Dendritic cell treated with granulocyte-macrophage colony-stimulating factor and Interleukin-4, amounts not matched to agents 40 ng/mL and 50 ng/mL, for 4 days (primary cell): ENCODE data around the gene LIX1.
"Not testable (repeated sequence)": the region's sequence is repeated elsewhere in the genome, so short reads cannot be mapped to it uniquely, and the experiment has no call there.

Source experiments
- H3K27ac Mint-ChIP-seq: one replicate; pipeline ENCODE4 v1.8.0; 2022; ENCODE audit warnings: mild to moderate bottlenecking, mixed read lengths
- H3K27me3 Mint-ChIP-seq: one replicate; pipeline ENCODE4 v1.8.0; 2022; ENCODE audit warnings: mild to moderate bottlenecking, mixed read lengths
- H3K36me3 Mint-ChIP-seq: one replicate; pipeline ENCODE4 v1.8.0; 2022; ENCODE audit warnings: low read depth, mixed read lengths
- H3K4me1 Mint-ChIP-seq: one replicate; pipeline ENCODE4 v1.8.0; 2022; ENCODE audit warnings: low read depth, mixed read lengths
- H3K4me3 Mint-ChIP-seq: one replicate; pipeline ENCODE4 v1.8.0; 2022; ENCODE audit warnings: mild to moderate bottlenecking, moderate library complexity, mixed read lengths
- H3K9me3 Mint-ChIP-seq: one replicate; pipeline ENCODE4 v1.8.0; 2022; ENCODE audit warnings: mixed read lengths
- intact Hi-C: fragments of 100-400 bp; cut with micrococcal nuclease; formaldehyde crosslinking; loops from one replicate; pipeline ENCODE4 v1.15.0; 2022

LIX1 gene

DNA sequence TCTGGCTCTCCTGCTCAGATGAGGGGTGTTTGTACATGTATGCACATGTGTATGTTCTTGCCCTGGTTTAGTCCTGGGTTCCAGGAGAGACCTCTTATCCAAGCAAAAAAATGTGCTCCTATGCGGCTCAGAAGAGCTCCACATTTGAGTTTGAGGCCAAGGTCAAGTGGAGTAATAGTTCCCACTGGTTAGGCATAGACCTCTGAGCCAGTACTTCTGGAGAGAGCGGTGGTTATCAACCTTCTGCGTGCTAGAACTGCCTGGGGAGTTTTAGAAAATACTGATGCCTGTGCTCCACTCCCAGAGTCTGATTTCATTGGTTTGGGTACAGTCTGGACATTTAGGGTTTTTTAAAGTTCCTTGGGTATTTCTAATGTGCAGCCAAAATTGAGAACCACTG is 51.5 kb downstream of the LIX1 start:
- intact Hi-C loops, result no loop called here
- H3K4me1 Mint-ChIP-seq, result peaks cover 32% of the 10 kb centered on the region
- H3K4me3 Mint-ChIP-seq, result no peak overlapping the region
- H3K27ac Mint-ChIP-seq, result no peak overlapping the region
- no peaks in the 10 kb centered on the region for H3K9me3 Mint-ChIP-seq
- H3K27me3 Mint-ChIP-seq, result no peaks in the 10 kb centered on the region
- H3K36me3 Mint-ChIP-seq, result no peaks in the 10 kb centered on the region

DNA sequence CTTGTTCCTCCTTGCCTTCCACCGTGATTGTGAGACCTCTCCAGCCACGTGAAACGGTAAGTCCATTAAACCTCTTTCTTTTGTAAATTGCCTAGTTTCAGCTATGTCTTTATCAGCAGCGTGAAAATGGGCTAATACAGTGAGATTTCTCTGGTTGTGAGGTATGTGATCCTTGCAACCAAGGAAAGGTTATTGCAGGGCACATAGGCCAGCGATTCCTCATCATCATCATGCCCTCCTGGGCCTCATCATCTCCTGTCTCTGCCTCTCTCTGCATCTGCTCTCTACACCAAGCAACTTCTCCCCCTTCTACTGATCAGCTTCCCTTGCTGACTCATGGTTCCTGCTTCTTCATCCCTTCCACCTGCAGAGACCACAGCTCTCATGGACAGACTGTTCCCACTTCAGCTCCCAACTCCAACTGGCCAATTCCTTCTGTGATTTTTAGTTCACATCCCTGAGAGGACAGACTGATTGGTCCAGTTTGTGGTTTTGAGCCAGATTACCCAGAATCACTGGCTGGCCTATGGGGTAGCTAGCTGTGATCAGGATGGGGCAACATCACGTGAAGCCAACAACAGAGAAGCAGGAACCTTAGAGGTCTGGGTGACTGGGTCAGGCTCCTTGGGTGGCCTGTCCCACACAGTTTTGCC is 53.1 kb downstream of the LIX1 start:
- intact Hi-C loops, result no loop called here
- H3K9me3 Mint-ChIP-seq, result peaks cover 5% of the 10 kb centered on the region
- H3K4me1 Mint-ChIP-seq, result peaks cover 26% of the 10 kb centered on the region
- H3K27me3 Mint-ChIP-seq, result no peaks in the 10 kb centered on the region
- H3K27ac Mint-ChIP-seq, result no peak overlapping the region
- no peaks in the 10 kb centered on the region for H3K36me3 Mint-ChIP-seq
- H3K4me3 Mint-ChIP-seq, result no peak overlapping the region

DNA sequence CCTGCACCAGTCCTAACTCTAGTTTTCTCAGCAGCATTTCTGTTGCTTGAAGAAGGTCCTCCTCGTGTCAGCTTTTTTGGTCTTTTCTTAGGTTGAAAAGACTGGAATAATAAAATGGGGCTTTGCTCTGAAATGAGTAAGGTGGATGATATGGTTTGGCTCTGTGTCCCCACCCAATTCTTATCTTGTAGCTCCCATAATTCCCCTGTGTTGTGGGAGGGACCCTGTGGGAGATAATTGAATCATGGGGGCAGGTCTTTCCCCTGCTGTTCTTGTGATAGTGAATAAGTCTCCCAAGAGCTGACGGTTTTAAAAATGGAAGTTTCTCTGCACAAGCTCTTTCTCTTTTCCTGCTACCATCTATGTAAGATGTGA is 53.6 kb downstream of the LIX1 start:
- intact Hi-C loops, result no loop called here
- Mint-ChIP-seq H3K27me3 (no peaks in the 10 kb centered on the region), H3K9me3 (peaks cover 7% of the 10 kb centered on the region), H3K4me3 (no peak overlapping the region), H3K4me1 (peaks cover 26% of the 10 kb centered on the region), H3K36me3 (no peaks in the 10 kb centered on the region), H3K27ac (no peak overlapping the region)

DNA sequence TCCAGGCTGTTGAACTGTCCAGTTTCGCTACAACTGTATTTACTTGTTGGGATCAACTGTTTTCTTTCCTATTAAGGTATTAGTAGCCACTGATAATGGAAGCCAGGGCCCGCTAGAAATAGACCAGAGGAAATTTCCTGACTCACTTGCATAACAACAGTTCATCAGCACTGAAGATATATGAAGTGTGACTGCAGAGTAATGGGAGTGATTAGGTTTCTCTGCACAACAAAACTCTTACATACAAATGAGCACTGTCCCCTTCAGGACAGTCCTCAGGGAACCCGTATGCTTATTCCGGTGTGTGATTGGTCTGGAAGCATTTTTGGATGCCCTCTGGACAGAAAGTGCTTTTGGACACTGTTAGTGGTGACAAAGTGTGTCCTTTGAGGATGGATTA is 55.3 kb downstream of the LIX1 start:
- Mint-ChIP-seq H3K4me3 (no peak overlapping the region), H3K9me3 (peaks cover 7% of the 10 kb centered on the region), H3K36me3 (no peaks in the 10 kb centered on the region), H3K27ac (no peak overlapping the region), H3K4me1 (peaks cover 29% of the 10 kb centered on the region), H3K27me3 (no peaks in the 10 kb centered on the region)
- intact Hi-C loops, result no loop called here

DNA sequence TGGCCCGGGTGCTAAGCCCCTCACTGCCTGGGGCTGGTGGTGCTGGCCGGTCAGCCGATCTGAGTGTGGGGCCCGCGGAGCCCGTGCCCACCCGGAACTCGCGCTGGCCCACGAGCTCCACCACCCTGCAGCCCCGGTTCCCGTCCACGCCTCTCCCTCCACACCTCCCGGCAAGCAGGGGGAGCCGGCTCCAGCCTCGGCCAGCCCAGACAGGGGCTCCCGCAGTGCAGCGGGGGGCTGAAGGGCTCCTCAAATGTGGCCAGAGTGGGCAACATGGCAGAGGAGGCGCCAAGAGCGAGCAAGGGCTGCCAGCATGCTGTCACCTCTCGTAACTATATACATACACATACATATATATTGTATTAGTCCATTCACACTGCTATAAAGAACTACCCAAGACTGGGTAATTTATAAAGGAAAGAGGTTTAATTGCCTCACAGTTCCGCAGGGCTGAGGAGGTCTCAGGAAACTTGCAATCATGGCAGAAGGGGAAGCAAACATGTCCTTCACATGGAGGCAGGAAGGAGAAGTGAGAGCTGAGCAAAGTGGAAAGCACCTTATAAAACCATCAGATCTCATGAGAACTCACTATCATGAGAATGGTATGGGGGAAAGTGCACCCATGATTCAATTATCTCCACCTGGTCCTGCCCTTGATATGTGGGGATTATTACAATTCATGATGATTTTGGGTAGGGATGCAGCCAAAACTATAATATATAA is 56.8 kb downstream of the LIX1 start:
- peaks cover 7% of the 10 kb centered on the region for H3K9me3 Mint-ChIP-seq

DNA sequence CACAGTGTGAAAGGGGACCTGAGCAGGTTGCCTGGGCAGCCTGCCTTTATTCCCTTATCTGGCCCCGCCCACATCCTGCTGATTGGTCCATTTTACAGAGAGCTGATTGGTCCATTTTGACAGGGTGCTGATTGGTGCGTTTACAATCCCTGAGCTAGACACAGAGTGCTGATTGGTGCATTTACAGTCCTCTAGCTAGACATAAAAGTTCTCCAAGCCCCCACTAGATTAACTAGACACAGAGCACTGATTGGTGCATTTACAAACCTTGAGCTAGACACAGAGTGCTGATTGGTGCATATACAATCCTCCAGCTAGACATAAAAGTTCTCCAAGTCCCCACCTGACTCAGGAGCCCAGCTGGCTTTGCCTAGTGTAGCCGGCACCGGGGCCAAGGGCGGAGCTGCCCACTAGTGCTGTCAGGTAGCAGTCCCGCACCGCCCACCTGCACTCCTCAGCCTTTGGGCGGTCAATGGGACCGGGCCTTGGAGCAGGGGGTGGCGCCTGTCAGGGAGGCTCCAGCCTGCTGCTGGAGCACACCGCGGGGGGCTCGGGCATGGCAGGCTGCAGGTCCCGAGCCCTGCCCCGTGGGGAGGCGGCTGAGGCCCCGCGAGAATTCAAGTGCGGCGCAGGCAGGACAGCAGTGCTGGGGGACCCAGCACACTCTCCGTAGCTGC is 57.5 kb downstream of the LIX1 start:
- H3K9me3 Mint-ChIP-seq, H3K4me3 Mint-ChIP-seq, H3K27me3 Mint-ChIP-seq, H3K27ac Mint-ChIP-seq, intact Hi-C loops, H3K36me3 Mint-ChIP-seq: not testable (repeated sequence)
- peaks cover 33% of the 10 kb centered on the region for H3K4me1 Mint-ChIP-seq

More for the DNA sequence above, 56.8 kb downstream of the LIX1 start:
- no peaks in the 10 kb centered on the region for H3K36me3 Mint-ChIP-seq
- intact Hi-C loops, result no loop called here
- no peak overlapping the region for H3K4me3 Mint-ChIP-seq
- peaks cover 34% of the 10 kb centered on the region for H3K4me1 Mint-ChIP-seq
- H3K27me3 Mint-ChIP-seq, result no peaks in the 10 kb centered on the region
- H3K27ac Mint-ChIP-seq, result no peak overlapping the region

DNA sequence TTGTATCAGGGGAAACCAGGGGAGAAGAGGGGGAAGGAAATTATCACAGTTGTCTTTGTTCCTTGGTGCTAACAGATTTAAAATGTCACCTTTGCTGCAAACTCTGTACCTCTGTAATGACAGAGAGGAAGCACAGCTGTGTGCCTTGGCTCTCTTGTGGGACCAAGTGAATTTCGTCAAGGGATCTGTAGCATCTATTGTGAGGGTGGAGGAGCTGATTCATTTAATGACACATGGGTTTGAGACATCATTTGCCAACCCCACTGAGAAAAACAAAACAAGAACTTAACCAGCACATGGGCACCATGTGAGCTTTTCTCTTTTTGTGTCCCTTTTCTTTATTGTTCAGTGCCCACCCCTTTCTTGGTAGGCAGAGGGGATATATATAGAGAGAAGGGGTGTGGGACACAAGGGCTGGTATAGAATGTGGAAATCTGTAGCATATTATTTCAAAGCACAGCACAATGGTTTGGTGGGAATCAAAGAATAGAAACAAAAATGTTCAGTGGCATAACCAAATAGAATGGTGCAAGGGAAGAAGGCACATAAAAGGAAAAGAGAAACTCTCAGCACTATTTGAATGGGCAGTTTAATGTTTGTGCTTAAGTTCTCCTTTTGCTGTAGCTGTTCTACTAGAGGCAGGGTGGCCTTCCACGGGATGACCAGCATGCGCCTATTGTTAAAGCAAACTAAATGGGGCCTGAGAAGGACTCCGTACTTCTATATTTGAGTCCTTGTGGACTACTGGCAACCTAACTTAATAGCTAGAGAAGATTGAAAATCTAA is 63.3 kb downstream of the LIX1 start:
- intact Hi-C loops, result no loop called here
- no peaks in the 10 kb centered on the region for H3K27me3 Mint-ChIP-seq
- no peaks in the 10 kb centered on the region for H3K36me3 Mint-ChIP-seq
- H3K27ac Mint-ChIP-seq, result no peak overlapping the region
- no peak overlapping the region for H3K4me3 Mint-ChIP-seq
- peaks cover under 1% of the 10 kb centered on the region for H3K9me3 Mint-ChIP-seq
- peaks cover 18% of the 10 kb centered on the region for H3K4me1 Mint-ChIP-seq

DNA sequence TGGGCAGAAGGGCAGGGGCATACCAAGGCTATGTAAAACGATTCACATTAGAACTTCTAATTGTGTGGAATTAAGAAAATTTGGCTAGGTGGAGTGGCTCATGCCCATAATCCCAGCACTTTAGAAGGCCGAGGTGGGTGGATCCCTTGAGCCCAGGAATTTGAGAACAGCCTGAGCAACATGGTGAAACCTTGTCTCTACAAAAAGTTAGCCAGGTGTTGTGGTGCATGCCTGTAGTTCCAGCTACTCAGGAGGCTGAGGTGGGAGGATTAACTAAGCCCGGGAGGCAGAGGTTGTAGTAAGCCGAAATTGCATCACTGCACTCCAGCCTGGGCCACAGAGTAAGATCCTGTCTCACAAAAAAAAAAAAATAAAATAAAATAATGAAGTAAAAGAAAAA is 65.2 kb downstream of the LIX1 start:
- intact Hi-C loops, result no loop called here
- no peaks in the 10 kb centered on the region for H3K36me3 Mint-ChIP-seq
- no peak overlapping the region for H3K27ac Mint-ChIP-seq
- H3K4me1 Mint-ChIP-seq, result peaks cover 17% of the 10 kb centered on the region
- H3K4me3 Mint-ChIP-seq, result no peak overlapping the region
- no peaks in the 10 kb centered on the region for H3K27me3 Mint-ChIP-seq
- no peaks in the 10 kb centered on the region for H3K9me3 Mint-ChIP-seq

DNA sequence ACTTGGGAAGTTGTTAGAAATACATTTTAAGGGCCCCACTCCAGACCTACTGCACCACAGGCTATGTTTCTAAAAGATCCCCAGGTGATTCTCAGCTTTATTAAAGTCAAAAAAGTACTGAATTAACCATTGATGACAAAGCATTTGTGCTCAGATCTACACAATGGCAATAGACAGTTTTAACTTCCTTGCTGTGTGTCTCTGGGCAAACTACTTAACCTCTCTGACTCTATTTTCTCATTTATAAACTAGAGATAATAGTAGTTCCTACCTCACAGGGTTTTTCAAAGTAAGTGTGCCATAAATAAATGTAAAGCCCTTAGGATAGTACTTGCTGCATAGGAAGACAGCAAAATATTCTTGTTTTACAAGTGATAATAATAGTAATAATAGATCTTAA is 66.3 kb downstream of the LIX1 start:
- Mint-ChIP-seq H3K4me1 (peaks cover 10% of the 10 kb centered on the region), H3K27me3 (no peaks in the 10 kb centered on the region), H3K27ac (no peak overlapping the region), H3K36me3 (no peaks in the 10 kb centered on the region), H3K9me3 (no peaks in the 10 kb centered on the region), H3K4me3 (no peak overlapping the region)
- intact Hi-C loops, result no loop called here

DNA sequence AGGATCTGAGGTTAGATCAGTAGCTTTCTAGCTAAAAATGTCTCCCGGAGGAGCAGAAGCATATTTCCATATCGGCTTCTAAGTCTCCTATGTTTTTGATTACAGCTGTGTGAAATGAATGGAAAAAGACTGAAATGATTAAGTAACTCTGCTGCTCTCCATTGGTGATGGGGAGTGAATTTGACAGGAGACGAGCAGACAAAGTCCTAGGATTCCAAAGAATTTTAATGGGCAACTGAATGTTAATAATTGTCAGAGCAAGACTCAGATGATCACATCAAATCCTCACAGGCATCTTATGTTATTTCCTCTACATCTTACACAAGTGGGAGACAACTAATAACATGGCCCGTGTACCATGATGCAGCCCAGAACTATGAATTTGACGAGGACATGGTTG is 66.8 kb downstream of the LIX1 start:
- H3K4me3 Mint-ChIP-seq, result no peak overlapping the region
- no peaks in the 10 kb centered on the region for H3K9me3 Mint-ChIP-seq
- no peak overlapping the region for H3K27ac Mint-ChIP-seq
- no peaks in the 10 kb centered on the region for H3K36me3 Mint-ChIP-seq
- no peaks in the 10 kb centered on the region for H3K27me3 Mint-ChIP-seq
- intact Hi-C loops, result no loop called here
- peaks cover 10% of the 10 kb centered on the region for H3K4me1 Mint-ChIP-seq

DNA sequence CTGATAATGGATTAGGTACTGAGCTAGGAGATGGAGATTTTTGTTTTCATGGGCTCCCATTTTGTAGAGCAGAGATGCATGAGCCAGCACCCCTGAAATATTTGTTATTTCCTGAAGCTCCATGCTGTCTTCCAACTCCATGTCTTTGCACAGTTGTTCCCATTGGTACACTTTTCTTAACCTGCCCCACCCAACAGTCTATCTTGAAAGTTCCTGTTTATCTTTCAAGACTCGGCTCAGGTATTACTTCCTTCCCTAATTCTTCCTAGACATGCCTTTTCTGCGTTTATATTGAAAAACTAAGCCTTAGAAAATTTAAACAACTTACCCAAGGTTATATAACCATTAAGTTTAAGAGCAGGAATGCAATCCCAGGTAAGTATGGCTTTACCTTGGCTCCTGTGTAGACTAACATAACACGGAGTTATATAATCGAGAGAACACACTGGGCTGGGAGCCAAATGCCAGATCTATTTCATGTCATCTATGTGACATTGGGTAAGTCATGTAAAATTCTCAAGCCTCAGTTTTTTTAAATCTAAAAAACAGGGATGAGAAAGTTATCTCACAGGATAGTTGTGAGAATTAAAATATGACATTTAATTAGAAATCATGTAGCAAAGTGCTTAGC is 67.4 kb downstream of the LIX1 start:
- Mint-ChIP-seq H3K4me1 (peaks cover 10% of the 10 kb centered on the region), H3K27me3 (no peaks in the 10 kb centered on the region), H3K4me3 (no peak overlapping the region), H3K36me3 (no peaks in the 10 kb centered on the region), H3K9me3 (no peaks in the 10 kb centered on the region), H3K27ac (no peak overlapping the region)
- intact Hi-C loops, result no loop called here

DNA sequence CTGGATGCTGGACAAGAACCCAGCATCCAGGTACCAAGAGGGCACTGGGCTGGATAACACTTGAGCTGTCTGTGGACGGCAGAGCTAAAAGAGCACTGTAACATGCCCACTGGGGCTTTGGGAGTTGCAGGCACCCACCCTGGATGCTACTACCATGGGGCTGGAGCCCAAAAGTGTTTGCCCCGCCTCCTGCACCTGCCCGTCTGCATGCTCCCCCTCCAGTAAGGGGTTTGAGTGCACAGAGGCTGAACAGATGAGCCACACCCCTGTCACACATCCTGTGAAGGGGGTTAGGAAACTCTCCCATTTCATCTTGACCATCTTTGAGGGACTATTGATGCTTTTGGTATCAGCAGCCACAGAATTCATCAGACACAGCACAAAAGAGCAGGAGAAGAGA is 69.0 kb downstream of the LIX1 start:
- Mint-ChIP-seq H3K4me1 (no peaks in the 10 kb centered on the region), H3K27me3 (no peaks in the 10 kb centered on the region), H3K27ac (no peak overlapping the region), H3K4me3 (no peak overlapping the region), H3K9me3 (no peaks in the 10 kb centered on the region), H3K36me3 (no peaks in the 10 kb centered on the region)
- intact Hi-C loops, result no loop called here

DNA sequence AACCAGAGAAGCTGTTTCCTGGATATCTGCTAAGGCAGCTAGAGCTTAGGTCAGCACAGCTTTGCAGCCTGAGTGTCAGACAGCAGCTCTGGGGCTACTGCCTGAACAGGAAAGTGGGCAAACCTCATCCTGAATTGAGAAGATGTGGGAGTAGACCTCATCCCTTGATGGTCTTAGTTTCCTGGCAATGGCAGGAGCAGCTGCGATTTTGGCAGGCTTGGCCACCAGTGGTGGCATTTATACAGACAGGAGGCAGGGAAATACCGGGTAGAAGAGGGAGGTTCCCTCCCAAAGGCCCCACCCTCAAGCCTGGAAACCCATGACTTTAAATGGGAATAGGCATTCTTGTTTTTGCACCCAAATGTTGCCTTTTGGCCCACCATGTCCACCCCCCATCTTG is 69.7 kb downstream of the LIX1 start:
- no peak overlapping the region for H3K27ac Mint-ChIP-seq
- H3K36me3 Mint-ChIP-seq, result no peaks in the 10 kb centered on the region
- H3K9me3 Mint-ChIP-seq, result no peaks in the 10 kb centered on the region
- H3K4me1 Mint-ChIP-seq, result no peaks in the 10 kb centered on the region
- intact Hi-C loops, result no loop called here
- H3K27me3 Mint-ChIP-seq, result no peaks in the 10 kb centered on the region
- H3K4me3 Mint-ChIP-seq, result no peak overlapping the region

DNA sequence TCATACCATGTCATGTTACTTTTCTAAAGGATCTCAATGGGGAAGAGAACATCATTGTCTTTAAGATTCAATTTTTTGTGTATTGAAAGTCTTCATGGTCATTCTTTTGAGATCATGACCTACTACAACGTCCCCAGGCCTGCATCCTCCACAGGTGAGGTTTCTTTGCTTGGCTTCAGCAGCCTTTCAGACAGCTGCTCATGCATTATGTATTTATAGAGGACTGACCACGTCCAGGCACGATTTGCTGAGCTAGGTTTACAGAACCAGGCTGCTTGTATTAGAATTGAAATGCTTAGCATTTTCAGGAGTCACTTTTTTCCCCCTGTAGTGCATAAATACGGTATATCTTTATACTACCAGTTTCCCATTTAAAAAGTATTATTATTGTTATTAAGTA is 70.4 kb downstream of the LIX1 start:
- Mint-ChIP-seq H3K27ac (no peak overlapping the region), H3K9me3 (no peaks in the 10 kb centered on the region), H3K4me3 (no peak overlapping the region), H3K36me3 (no peaks in the 10 kb centered on the region), H3K27me3 (no peaks in the 10 kb centered on the region), H3K4me1 (no peaks in the 10 kb centered on the region)
- intact Hi-C loops, result no loop called here
